Right renal cortex interstitium (tissue), 3 donors: ENCODE measurements around the gene SDC1. TPM values are rescaled to one million over a fixed set of nuclear protein-coding genes. Genes with fewer than 3 reads are reported as not detected.

Source experiments
- DNase-seq, 3 donors: peaks; one replicate each; pipeline ENCODE4 v3.0.0-alpha.2; 2013; ENCODE audit warnings: low read depth in 3 of 3, low spot score in 2 of 3
- polyA plus RNA-seq, 3 donors: library from polyadenylated mRNA; unstranded; fragments of 120-200 nt; gene quantifications; one replicate each; pipeline ENCODE4 v1.2.1, GENCODE V29; 2013; ENCODE audit not compliant: insufficient read length in 3 of 3

SDC1 gene
- polyA plus RNA-seq, 3 donors = 19.7 to 24.1 (median 20.2) TPM

GRCh38 chr2:20173496-20174402 is 51.2 kb downstream of the SDC1 start:
- DNase-seq = no peak

- no peak for DNase-seq
Observed at GRCh38 chr2:20173064-20173463, 51.9 kb downstream of the SDC1 start.

GRCh38 chr2:20172273-20173055 is 52.5 kb downstream of the SDC1 start:
- DNase-seq = no peak

GRCh38 chr2:20171445-20171977 is 53.4 kb downstream of the SDC1 start:
- DNase-seq = no peak

- DNase-seq = no peak
Observed at GRCh38 chr2:20170704-20171250, 54.2 kb downstream of the SDC1 start.

GRCh38 chr2:20169796-20170703 is 54.9 kb downstream of the SDC1 start:
- no peak for DNase-seq

- DNase-seq = no peak
Observed at GRCh38 chr2:20168727-20169696, 55.9 kb downstream of the SDC1 start.

- DNase-seq = no peak
Observed at GRCh38 chr2:20168048-20168726, 56.7 kb downstream of the SDC1 start.

GRCh38 chr2:20167356-20167755 is 57.6 kb downstream of the SDC1 start:
- no peak for DNase-seq

GRCh38 chr2:20165677-20166509 is 59.0 kb downstream of the SDC1 start:
- DNase-seq = no peak

GRCh38 chr2:20164734-20165478 is 60.0 kb downstream of the SDC1 start:
- DNase-seq = no peak

GRCh38 chr2:20164061-20164733 is 60.7 kb downstream of the SDC1 start:
- DNase-seq = no peak

- DNase-seq = no peak
Observed at GRCh38 chr2:20159411-20160070, 65.4 kb downstream of the SDC1 start.

- DNase-seq = no peak
Observed at GRCh38 chr2:20157193-20157891, 67.6 kb downstream of the SDC1 start.

- no peak for DNase-seq
Observed at GRCh38 chr2:20156836-20157192, 68.1 kb downstream of the SDC1 start.
